Glutamatergic neuron (in vitro differentiated cells): ENCODE data around the gene PRRG1. TPM values are rescaled to one million over a fixed set of nuclear protein-coding genes. Genes with fewer than 3 reads are reported as not detected.

Source experiments
- DNase-seq: peaks from one replicate; pipeline ENCODE4 v3.0.0; 2022
- H3K27ac Mint-ChIP-seq: one replicate; pipeline ENCODE4 v1.8.0; 2020; ENCODE audit warnings: mild to moderate bottlenecking, mixed read lengths, inconsistent platforms; ENCODE audit not compliant: unreplicated experiment
- H3K27me3 Mint-ChIP-seq: one replicate; pipeline ENCODE4 v1.8.0; 2020; ENCODE audit warnings: mild to moderate bottlenecking, moderate library complexity, mixed read lengths, inconsistent platforms; ENCODE audit not compliant: unreplicated experiment
- H3K36me3 Mint-ChIP-seq: one replicate; pipeline ENCODE4 v1.8.0; 2020; ENCODE audit warnings: mild to moderate bottlenecking, mixed read lengths, inconsistent platforms; ENCODE audit not compliant: unreplicated experiment
- H3K4me1 Mint-ChIP-seq: one replicate; pipeline ENCODE4 v1.8.0; 2020; ENCODE audit warnings: mild to moderate bottlenecking, low read depth, mixed read lengths, inconsistent platforms; ENCODE audit not compliant: unreplicated experiment
- H3K4me3 Mint-ChIP-seq: one replicate; pipeline ENCODE4 v1.8.0; 2020; ENCODE audit warnings: mild to moderate bottlenecking, mixed read lengths, inconsistent platforms; ENCODE audit not compliant: unreplicated experiment
- H3K9me3 Mint-ChIP-seq: one replicate; pipeline ENCODE4 v1.8.0; 2020; ENCODE audit warnings: mild to moderate bottlenecking, moderate library complexity, mixed read lengths, inconsistent platforms; ENCODE audit not compliant: unreplicated experiment
- CTCF ChIP-seq: fragments of 200-600 bp; sonication (generic); IDR thresholded peaks from one replicate; pipeline ENCODE4 v1.5.0; 2021; ENCODE audit not compliant: partially characterized antibody, unreplicated experiment
- total RNA-seq: library from RNA; stranded (reverse); fragmentation: NEBNext Ultra II Directional; extraction: Animal tissue kit (Norgen Biotek cat#: 25700); gene quantifications from one replicate; pipeline ENCODE4 v1.2.1, GENCODE V29; 2021; ENCODE audit not compliant: unreplicated experiment

Gene PRRG1
- total RNA-seq, 1 donor from 2014 or later, result 4.4 TPM

- Mint-ChIP-seq H3K27me3 (peaks cover 2% of the 10 kb centered on the region), H3K4me3 (no peak overlapping the region)
- no peak for TF ChIP-seq CTCF
Observed at GRCh38 chrX:37504991-37505390, 155.8 kb downstream of the PRRG1 start.

More at GRCh38 chrX:37504991-37505390, 155.8 kb downstream of the PRRG1 start:
- Mint-ChIP-seq H3K4me1 (no peaks in the 10 kb centered on the region), H3K36me3 (no peaks in the 10 kb centered on the region), H3K27ac (no peak overlapping the region), H3K9me3 (no peaks in the 10 kb centered on the region)
- DNase-seq, result no peak

Other genes with a start within 250 kb of the PRRG1 start
- gene LANCL3, start 222.3 kb downstream of the PRRG1 start, total RNA-seq, result 1.1 TPM